Heart left ventricle (tissue), 16 donors: ENCODE data around the gene AKAP13. TPM values are rescaled to one million over a fixed set of nuclear protein-coding genes. Genes with fewer than 3 reads are reported as not detected.

Source experiments
- ATAC-seq, 4 donors: fragments of 200-7000 bp; cut with Tn5 transposase; one replicate each; pipeline ENCODE4 v1.9.1; 2020 to 2022; ENCODE audit warnings: moderate library complexity in 4 of 4, mild to moderate bottlenecking in 3 of 4, moderate number of reproducible peaks in 1 of 4
- DNase-seq, 5 donors: peaks; one replicate each; pipeline ENCODE4 v3.0.0-alpha.2; 2020
- H3K27ac ChIP-seq, 12 donors: fragments of 200-600 bp; sonication (generic) in 4 of 12; one replicate each; pipeline versions ENCODE4 v1.5.0 to v1.8.0; 2016 to 2022; ENCODE audit warnings: mild to moderate bottlenecking in 2 of 12
- H3K27me3 ChIP-seq, 9 donors: fragments of 200-600 bp; sonication (generic) in 2 of 9; one replicate each; pipeline versions ENCODE4 v1.5.1 to v1.8.0; 2016 to 2022; ENCODE audit warnings: mild to moderate bottlenecking in 3 of 9
- H3K36me3 ChIP-seq, 9 donors: fragments of 200-600 bp; sonication (generic) in 2 of 9; one replicate each; pipeline versions ENCODE4 v1.5.0 to v1.8.0; 2018 to 2022; ENCODE audit warnings: mild to moderate bottlenecking in 2 of 9
- H3K4me1 ChIP-seq, 12 donors: fragments of 200-600 bp; sonication (generic) in 4 of 12; one replicate each; pipeline versions ENCODE4 v1.5.0 to v1.8.0; 2016 to 2022; ENCODE audit warnings: mild to moderate bottlenecking in 3 of 12
- H3K4me3 ChIP-seq, 12 donors: fragments of 200-600 bp; sonication (generic) in 4 of 12; one replicate each; pipeline versions ENCODE4 v1.5.0 to v1.8.0; 2017 to 2022; ENCODE audit warnings: mild to moderate bottlenecking in 9 of 12, moderate library complexity in 4 of 12
- H3K9me3 ChIP-seq, 12 donors: fragments of 200-600 bp; sonication (generic) in 4 of 12; one replicate each; pipeline versions ENCODE4 v1.5.0 to v1.8.0; 2016 to 2022; ENCODE audit warnings: mild to moderate bottlenecking in 1 of 12
- CTCF ChIP-seq, 12 donors: fragments of 200-600 bp; sonication (generic) in 4 of 12; IDR thresholded peaks; one replicate each; pipeline versions ENCODE4 v1.5.0 to v1.8.0; 2018 to 2022; ENCODE audit warnings: antibody characterized with exemption in 12 of 12, mild to moderate bottlenecking in 5 of 12
- POLR2A ChIP-seq, 2 donors: fragments of 450-650 bp; IDR thresholded peaks; one replicate each; pipeline ENCODE4 v1.6.1; 2017; ENCODE audit warnings: antibody characterized with exemption in 2 of 2, mild to moderate bottlenecking in 2 of 2, moderate library complexity in 2 of 2
- WGBS, 4 donors: extraction: QIAGEN DNeasy Blood & Tissue Kit in 2 of 4; methylation state at CpG; one replicate each; pipeline versions ENCODE4 v1.1.5 to v1.1.7; 2013 to 2018; 5-methylcytosine and 5-hydroxymethylcytosine counted together
- intact Hi-C, 10 donors: fragments of 100-400 bp; cut with DNase I; formaldehyde crosslinking; loops; one replicate each; pipeline versions ENCODE4 v1.11.1 to v1.14.2; 2022
- polyA plus RNA-seq, 2 donors: library from polyadenylated mRNA; stranded (reverse); fragments of 200-250 nt; gene quantifications; one replicate each; pipeline ENCODE4 v1.2.3, GENCODE V29; 2013
- total RNA-seq, 9 donors: library from RNA; depleted of rRNA in 2 of 9; stranded (reverse); fragments of >200 nt in 2 of 9; fragmentation: NEBNext Ultra II Directional in 3 of 9; extraction: Animal tissue kit (Norgen Biotek cat#: 25700) in 3 of 9; gene quantifications; one replicate each; pipeline versions ENCODE4 v1.1.0 to v1.2.4, GENCODE V29; 2016 to 2023
- donor health status: ischemic (EF 13 %, LVEDD 7.1; RV severe dilation, severe dysfunction).
- donor health status: healthy with polysubstance abuse.
- donor health status: DM: no; HTN: yes; CAD: no.
- donor health status: DM: no; HTN: no; CAD: no.
- donor health status: ischemic (EF 25% LVEDD 6.9; RV normal size, moderate dysfunction).
- donor health status: ischemic (EF 25% LVEDD 5.7; RV mildly dilated, moderate dysfunction).
- donor health status: healthy.
- donor health status: DM: yes; HTN: yes; CAD: no.
- donor health status: ischemic (EF 35%, LVEDD 5.7; RV mildly dilated, moderate dysfunction).
- donor health status: nonischemic (EF 11% LVEDD 7.7; RV severe dilation, severe dysfunction).
- donor health status: DM: yes; HTN: yes; CAD: no.
- donor health status: PGD.
- donor health status: ischemic (EF 29% LVEDD 5.4; RV normal size, mild dysfunction).
- donor health status: nonischemic (EF 23%, LVEDD 6.1; RV moderate dilation, normal function).

The AKAP13 gene
- total and polyA plus RNA-seq, 11 donors, result 124 to 598 (median 340) TPM

GRCh38 chr15:85607141-85607806, 226.9 kb downstream of the AKAP13 start:
- DNase-seq (no peak), ATAC-seq (no peak)
- intact Hi-C loops, result no loop called here
- no peak for TF ChIP-seq CTCF (IDR thresholded peaks at IDR 0.05)
- TF ChIP-seq POLR2A (IDR thresholded peaks at IDR 0.05), result no peak
- WGBS, 4 donors, result 31 to 43% (median 41%) methylated on average over 2 of the region's 2 CpGs
- Histone ChIP-seq H3K4me3 (no peak overlapping the region), H3K27ac (peak overlapping the region; percentile 29 to 85 (median 70)), H3K9me3 (no peaks in the 10 kb centered on the region), H3K27me3 (no peaks in the 10 kb centered on the region), H3K36me3 (peaks cover 0 to 61% (median 34%) of the 10 kb centered on the region in 9 donors), H3K4me1 (peaks cover 12 to 67% (median 43%) of the 10 kb centered on the region in 12 donors)

- TF ChIP-seq POLR2A (IDR thresholded peaks at IDR 0.05), result no peak
- no peak for TF ChIP-seq CTCF (IDR thresholded peaks at IDR 0.05)
- H3K36me3 ChIP-seq, result peaks cover 0 to 60% (median 31%) of the 10 kb centered on the region in 9 donors
- no peaks in the 10 kb centered on the region for H3K9me3 ChIP-seq
- no peaks in the 10 kb centered on the region for H3K27me3 ChIP-seq
- DNase-seq, result peak in 1 of 5 donors; percentile 61
- peak; percentile 43 to 86 (median 80) for ATAC-seq
- peaks cover 12 to 67% (median 43%) of the 10 kb centered on the region in 12 donors for H3K4me1 ChIP-seq
- WGBS, 4 donors, result 12 to 48% (median 32%) methylated on average over 1 of the region's 1 CpG
- H3K4me3 ChIP-seq, result no peak overlapping the region
- intact Hi-C loops, result no loop called here
- peak overlapping the region in 11 of 12 donors; percentile 29 to 85 (median 71) for H3K27ac ChIP-seq
Measured at GRCh38 chr15:85607842-85608241, 227.4 kb downstream of the AKAP13 start.

- ATAC-seq, result no peak
- Histone ChIP-seq H3K4me3 (no peak overlapping the region), H3K27ac (peak overlapping the region in 5 of 12 donors; percentile 2 to 81 (median 38)), H3K4me1 (peaks cover 12 to 74% (median 48%) of the 10 kb centered on the region in 12 donors), H3K36me3 (peaks cover 0 to 45% (median 18%) of the 10 kb centered on the region in 9 donors), H3K9me3 (no peaks in the 10 kb centered on the region), H3K27me3 (no peaks in the 10 kb centered on the region)
- 76 to 86% (median 84%) methylated on average over 3 of the region's 3 CpGs for WGBS, 4 donors
- TF ChIP-seq POLR2A (IDR thresholded peaks at IDR 0.05) (no peak), CTCF (IDR thresholded peaks at IDR 0.05) (no peak)
- intact Hi-C loops, result no loop called here
- no peak for DNase-seq
Measured at GRCh38 chr15:85609492-85609891, 229.1 kb downstream of the AKAP13 start.

- TF ChIP-seq POLR2A (IDR thresholded peaks at IDR 0.05), result no peak
- TF ChIP-seq CTCF (IDR thresholded peaks at IDR 0.05), result no peak
- intact Hi-C loops, result loop anchor here in 4 of 10 donors (10.0 kb wide), 1 partner anchor 223 kb away; no protein-coding TSS in a partner anchor
- Histone ChIP-seq H3K4me1 (peaks cover 15 to 82% (median 62%) of the 10 kb centered on the region in 12 donors), H3K4me3 (no peak overlapping the region), H3K27ac (peak overlapping the region in 4 of 12 donors; percentile 3 to 37 (median 17)), H3K27me3 (no peaks in the 10 kb centered on the region), H3K9me3 (no peaks in the 10 kb centered on the region), H3K36me3 (peaks cover 0 to 35% (median 15%) of the 10 kb centered on the region in 9 donors)
- ATAC-seq (no peak), DNase-seq (no peak)
- WGBS, 4 donors, result 87 to 90% (median 89%) methylated on average over 7 of the region's 7 CpGs
Measured at GRCh38 chr15:85611361-85611760, 231.0 kb downstream of the AKAP13 start.
